Activated CD8-positive, alpha-beta memory T cell treated with anti-CD3 and anti-CD28 coated beads for 36 hours (primary cell): Measurements from ENCODE around the gene OR2AG2. TPM values are rescaled to one million over a fixed set of nuclear protein-coding genes. Genes with fewer than 3 reads are reported as not detected.

ENCODE experiments used
- total RNA-seq, 2 experiments: library from RNA; stranded (reverse); gene quantifications; one replicate each; pipeline ENCODE4 v1.2.3, GENCODE V29; 2021

OR2AG2 gene
- total RNA-seq, 2 experiments from 2014 or later, result 0.06 TPM; not detected in 1

Other genes with a start within 250 kb of the OR2AG2 start
- gene RRP8, start 168.4 kb downstream of the OR2AG2 start, total RNA-seq, result 10 to 100 TPM; 44.9 to 48.0 TPM
- gene ILK, start 168.2 kb downstream of the OR2AG2 start, total RNA-seq, result 10 to 100 TPM; 74.6 to 83.3 TPM
- gene TAF10, start 159.8 kb downstream of the OR2AG2 start, total RNA-seq, result 100 to 1,000 TPM; 163 to 176 TPM
- 10 to 100 TPM; 44.7 to 50.5 TPM for gene TPP1, start 152.6 kb downstream of the OR2AG2 start, total RNA-seq
- gene DCHS1, start 116.2 kb downstream of the OR2AG2 start, total RNA-seq, result under 1 TPM; 0.40 to 0.53 TPM
- 100 to 1,000 TPM; 132 to 146 TPM for gene MRPL17, start 88.6 kb downstream of the OR2AG2 start, total RNA-seq
- gene OR2AG1, start 11.0 kb upstream of the OR2AG2 start, total RNA-seq, result not detected
- under 1 TPM; 0.06 to 0.13 TPM for gene OR6A2, start 27.7 kb upstream of the OR2AG2 start, total RNA-seq
- not detected for gene OR10A5, start 73.7 kb upstream of the OR2AG2 start, total RNA-seq
- not detected for gene OR10A2, start 91.1 kb upstream of the OR2AG2 start, total RNA-seq
- not detected for gene OR10A4, start 104.6 kb upstream of the OR2AG2 start, total RNA-seq
- gene OR2D2, start 120.5 kb upstream of the OR2AG2 start, total RNA-seq, result not detected
- gene OR2D3, start 149.0 kb upstream of the OR2AG2 start, total RNA-seq, result not detected
- 1 to 10 TPM; 1.5 to 1.7 TPM for gene ZNF215, start 154.4 kb upstream of the OR2AG2 start, total RNA-seq
- gene ZNF214, start 248.4 kb upstream of the OR2AG2 start, total RNA-seq, result not detected
- not detected for gene NLRP14, start 248.5 kb upstream of the OR2AG2 start, total RNA-seq